Measurements from ENCODE around the gene SLC22A23. TPM values are rescaled to one million over a fixed set of nuclear protein-coding genes. Genes with fewer than 3 reads are reported as not detected.

Gene SLC22A23
- total RNA-seq, 1 experiment from 2014 or later, result 6.8 TPM

DNA sequence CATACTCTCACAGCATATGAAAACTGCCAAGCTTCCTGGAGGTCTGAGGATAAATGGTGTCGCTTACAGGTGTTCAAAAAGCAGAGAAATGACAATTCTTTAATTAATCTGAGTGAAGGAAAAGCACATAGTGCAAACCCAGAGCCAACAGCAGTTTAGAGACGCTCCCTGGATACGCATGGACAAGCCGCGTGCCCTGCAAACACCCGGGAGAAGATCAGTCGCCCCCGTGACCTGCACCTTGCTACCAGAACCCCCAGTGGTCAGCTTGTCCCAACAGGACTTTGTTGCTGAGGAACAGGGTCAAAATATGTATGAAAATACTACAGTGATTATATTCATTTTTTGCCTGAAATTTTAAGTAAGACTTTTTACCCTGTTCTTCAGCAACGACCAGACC is 104.2 kb downstream of the SLC22A23 start:
- Histone ChIP-seq H4K8ac (replicated peaks; ENCODE audit: insufficient read length, low read depth, low read length) (no peak overlapping the region), H3K23me2 (ENCODE audit: insufficient read length, low read depth, low read length, poor library complexity, severe bottlenecking) (no peaks in the 10 kb centered on the region), H2BK5ac (ENCODE audit: insufficient read length, low read length) (no peak overlapping the region), H3K23ac (ENCODE audit: insufficient read length, low read depth, low read length) (no peak overlapping the region), H2BK12ac (ENCODE audit: insufficient read length, low read depth, low read length) (no peak overlapping the region), H3K4me2 (ENCODE audit: insufficient read depth, insufficient read length, low read length) (no peak overlapping the region), H3K27me3 (ENCODE audit: insufficient read depth, low read length) (no peaks in the 10 kb centered on the region), H3K9me3 (ENCODE audit: control insufficient read depth, low read depth, low read length) (no peaks in the 10 kb centered on the region), H3T11ph (ENCODE audit: low read length) (no peak overlapping the region), H4K5ac (ENCODE audit: insufficient read length, low read depth, low read length) (no peak overlapping the region), H4K91ac (ENCODE audit: insufficient read length, low read depth, low read length) (no peak overlapping the region), H3K27ac (ENCODE audit: insufficient read length, low read depth, low read length) (no peak overlapping the region), H2BK20ac (ENCODE audit: low read depth, low read length, poor library complexity, severe bottlenecking) (no peak overlapping the region), H2BK15ac (ENCODE audit: low read depth, low read length) (no peak overlapping the region), H2AFZ (ENCODE audit: low read length) (no peak overlapping the region), H4K20me1 (ENCODE audit: control insufficient read depth, insufficient read depth, insufficient read length) (no peaks in the 10 kb centered on the region), H3K18ac (ENCODE audit: insufficient read length, low read depth, low read length) (no peak overlapping the region), H2AK5ac (ENCODE audit: insufficient read length, low read length) (no peak overlapping the region), H3K4ac (ENCODE audit: low read depth, low read length) (no peak overlapping the region), H3K79me2 (ENCODE audit: insufficient read depth, low read length) (no peaks in the 10 kb centered on the region; the same call in 1 of the 2 replicates), H3K79me1 (ENCODE audit: insufficient read depth, low read depth, low read length, poor library complexity, severe bottlenecking) (no peaks in the 10 kb centered on the region), H3K14ac (ENCODE audit: insufficient read depth, low read length) (no peak overlapping the region), H3K56ac (ENCODE audit: insufficient read length, low read depth, low read length) (no peak overlapping the region), H3K9ac (ENCODE audit: extremely low read depth, insufficient read length, low read length) (no peak overlapping the region), H3K4me1 (ENCODE audit: insufficient read depth, low read length) (peaks cover 27% of the 10 kb centered on the region), H2BK120ac (ENCODE audit: low read depth, low read length, poor library complexity, severe bottlenecking) (no peak overlapping the region)
- peaks cover 0 to 7% (median 0%) of the 10 kb centered on the region in 3 experiments; a peak in 3 of 7 replicates for H3K36me3 Mint-ChIP-seq (ENCODE audit: insufficient read depth in 1 of 3, low read depth in 3 of 3)
- no peak for TF ChIP-seq CTCF (conservative IDR thresholded peaks at IDR 0.05)
- no CpG with 5 or more reads among the region's 9 CpGs for WGBS (ENCODE audit: extremely low coverage, insufficient read length, low lambda C conversion rate)
- H3K4me3 Mint-ChIP-seq, result no peak overlapping the region
- H3K27ac Mint-ChIP-seq, result no peak overlapping the region
- DNase-seq, result no peak
- H3K27me3 Mint-ChIP-seq (ENCODE audit: low read depth), result peaks cover 3% of the 10 kb centered on the region
- no peaks in the 10 kb centered on the region for H3K9me3 Mint-ChIP-seq
- peaks cover 70% of the 10 kb centered on the region in 2 experiments for H3K4me1 Mint-ChIP-seq
